H1 (cell line): Measurements from ENCODE around the gene PLEK. TPM values are rescaled to one million over a fixed set of nuclear protein-coding genes. Genes with fewer than 3 reads are reported as not detected.

Source experiments
- CTCF ChIA-PET: fragments of 300-600 bp; sonication (Branson Sonifier 250); formaldehyde crosslinking; loops from one replicate; lab custom pipeline; 2021; ENCODE audit not compliant: partially characterized antibody; lab: Charles Lee
- POLR2A ChIA-PET: fragments of 300-600 bp; sonication (Branson Sonifier 250); formaldehyde crosslinking; loops from one replicate; lab custom pipeline; 2021; ENCODE audit warnings: inconsistent platforms; ENCODE audit not compliant: partially characterized antibody; lab: Charles Lee
- DNase-seq, 2 experiments: peaks; one replicate each; pipeline versions ENCODE4 v3.0.0 to v3.0.0-alpha.2; 2010 to 2022; ENCODE audit warnings: low spot score in 2 of 2, low read depth in 1 of 2, mixed read lengths in 1 of 2
- FAIRE-seq: peaks from 2 replicates; lab custom pipeline; 2011; peaks lifted over from hg19 to GRCh38; lab: Jason Lieb, UNC
- H2AFZ ChIP-seq: 2 replicates; pipeline ENCODE4 v1.8.1; 2012; ENCODE audit warnings: low read length, inconsistent platforms
- H2AK5ac ChIP-seq: 2 replicates; pipeline ENCODE4 v1.6.1; 2013; ENCODE audit warnings: low read depth, low read length
- H2BK120ac ChIP-seq: replicated peaks from 2 replicates; pipeline ENCODE3; 2013; ENCODE audit warnings: low read depth, low read length, inconsistent platforms
- H2BK12ac ChIP-seq: 2 replicates; pipeline ENCODE4 v1.6.1; 2013; ENCODE audit warnings: low read depth, low read length
- H2BK15ac ChIP-seq: 2 replicates; pipeline ENCODE4 v1.6.1; 2013; ENCODE audit warnings: low read length
- H2BK20ac ChIP-seq: 2 replicates; pipeline ENCODE4 v1.6.1; 2013; ENCODE audit warnings: low read length
- H2BK5ac ChIP-seq: 2 replicates; pipeline ENCODE4 v1.6.1; 2013; ENCODE audit warnings: low read depth, low read length
- H3K14ac ChIP-seq: 2 replicates; pipeline ENCODE4 v1.6.1; 2013; ENCODE audit warnings: inconsistent platforms; ENCODE audit not compliant: insufficient read length
- H3K18ac ChIP-seq: 2 replicates; pipeline ENCODE4 v1.6.1; 2013; ENCODE audit warnings: low read length; ENCODE audit errors: extremely low read depth
- H3K23ac ChIP-seq: 2 replicates; pipeline ENCODE4 v1.6.1; 2013; ENCODE audit warnings: inconsistent platforms; ENCODE audit not compliant: insufficient read length
- H3K23me2 ChIP-seq: 2 replicates; pipeline ENCODE4 v1.6.1; 2013; ENCODE audit warnings: low read depth, low read length
- H3K27ac ChIP-seq: 2 replicates; pipeline ENCODE4 v1.6.1; 2011; ENCODE audit warnings: low read depth, low read length, inconsistent platforms
- H3K27me3 ChIP-seq, 4 experiments: replicated peaks in 1 of 4; 1 replicate in 1 of 4; 2 replicates in 3 of 4; pipeline versions ENCODE4 v1.6.1 to v1.8.1; 2011 to 2013; ENCODE audit warnings: low read length in 3 of 4, mild to moderate bottlenecking in 3 of 4, inconsistent platforms in 2 of 4, mixed read lengths in 2 of 4, moderate library complexity in 1 of 4; ENCODE audit not compliant: control insufficient read depth in 3 of 4, insufficient read depth in 3 of 4; ENCODE audit errors: extremely low read depth in 1 of 4
- H3K36me3 ChIP-seq, 4 experiments: 2 replicates each; pipeline versions ENCODE4 v1.6.1 to v1.8.1; 2011 to 2013; ENCODE audit warnings: mild to moderate bottlenecking in 4 of 4, low read length in 3 of 4, moderate library complexity in 2 of 4, control low read depth in 1 of 4, inconsistent platforms in 1 of 4; ENCODE audit not compliant: insufficient read depth in 4 of 4, control insufficient read depth in 2 of 4
- H3K4ac ChIP-seq: replicated peaks from 2 replicates; pipeline ENCODE3; 2013; ENCODE audit warnings: low read length, low read depth, mixed read lengths, inconsistent platforms; ENCODE audit not compliant: insufficient read length
- H3K4me1 ChIP-seq, 4 experiments: replicated peaks in 1 of 4; 1 replicate in 1 of 4; 2 replicates in 3 of 4; pipeline versions ENCODE4 v1.6.1 to v1.8.1; 2011 to 2013; ENCODE audit warnings: low read length in 3 of 4, inconsistent platforms in 2 of 4, mixed read lengths in 1 of 4; ENCODE audit not compliant: insufficient read depth in 4 of 4, control insufficient read depth in 3 of 4
- H3K4me2 ChIP-seq, 2 experiments: 2 replicates each; pipeline versions ENCODE4 v1.6.1 to v1.8.1; 2011 to 2013; ENCODE audit warnings: low read depth in 2 of 2, low read length in 2 of 2, control low read depth in 1 of 2, inconsistent platforms in 1 of 2, mild to moderate bottlenecking in 1 of 2; ENCODE audit not compliant: insufficient read depth in 1 of 2
- H3K4me3 ChIP-seq, 4 experiments: fragments of 200-600, 300-600 bp in 1 of 4; sonication (generic), shearing (Covaris generic), sonication (Bioruptor Twin) in 1 of 4; 2 replicates each; pipeline versions ENCODE4 v1.5.1 to v1.8.1; 2011 to 2016; ENCODE audit warnings: low read length in 4 of 4, low read depth in 3 of 4, control low read depth in 2 of 4, inconsistent platforms in 2 of 4, mild to moderate bottlenecking in 2 of 4, mixed read lengths in 1 of 4, moderate library complexity in 1 of 4; ENCODE audit not compliant: insufficient read depth in 2 of 4; ENCODE audit errors: extremely low read depth in 1 of 4
- H3K56ac ChIP-seq: replicated peaks from 2 replicates; pipeline ENCODE3; 2013; ENCODE audit warnings: low read depth, mild to moderate bottlenecking, mixed read lengths, low read length, inconsistent platforms; ENCODE audit not compliant: insufficient read length
- H3K79me1 ChIP-seq: 2 replicates; pipeline ENCODE4 v1.6.1; 2013; ENCODE audit warnings: low read depth, low read length, control low read depth
- H3K79me2 ChIP-seq, 2 experiments: 2 replicates each; pipeline versions ENCODE4 v1.6.1 to v1.8.1; 2012 to 2013; ENCODE audit warnings: low read length in 2 of 2, mild to moderate bottlenecking in 2 of 2, inconsistent platforms in 1 of 2; ENCODE audit not compliant: insufficient read depth in 2 of 2, control insufficient read depth in 1 of 2
- H3K9ac ChIP-seq, 4 experiments: replicated peaks in 1 of 4; 1 replicate in 1 of 4; 2 replicates in 3 of 4; pipeline versions ENCODE4 v1.6.1 to v1.8.1; 2011 to 2013; ENCODE audit warnings: low read depth in 3 of 4, low read length in 3 of 4, control low read depth in 2 of 4, mild to moderate bottlenecking in 2 of 4, moderate library complexity in 2 of 4, inconsistent platforms in 1 of 4; ENCODE audit errors: extremely low read depth in 1 of 4
- H3K9me3 ChIP-seq, 2 experiments: 2 replicates each; pipeline versions ENCODE4 v1.6.1 to v1.8.1; 2012 to 2013; ENCODE audit warnings: mild to moderate bottlenecking in 2 of 2, moderate library complexity in 2 of 2, control low read depth in 1 of 2, inconsistent platforms in 1 of 2, low read depth in 1 of 2, low read length in 1 of 2, mixed read lengths in 1 of 2; ENCODE audit not compliant: insufficient read depth in 2 of 2
- H4K20me1 ChIP-seq, 2 experiments: replicated peaks in 1 of 2; 2 replicates each; pipeline versions ENCODE3 to v1.8.1; 2011 to 2013; ENCODE audit warnings: inconsistent platforms in 2 of 2, low read length in 2 of 2, mild to moderate bottlenecking in 1 of 2; ENCODE audit not compliant: insufficient read depth in 2 of 2, control insufficient read depth in 1 of 2
- H4K5ac ChIP-seq: 2 replicates; pipeline ENCODE4 v1.6.1; 2013; ENCODE audit warnings: low read length, low read depth, mixed read lengths, inconsistent platforms; ENCODE audit not compliant: insufficient read length
- H4K8ac ChIP-seq: 2 replicates; pipeline ENCODE4 v1.8.0; 2013; ENCODE audit warnings: mild to moderate bottlenecking, moderate library complexity, low read length, inconsistent platforms; ENCODE audit not compliant: insufficient read depth; ENCODE audit errors: extremely low read depth
- H4K91ac ChIP-seq: replicated peaks from 2 replicates; pipeline ENCODE3; 2013; ENCODE audit warnings: low read length, mixed read lengths, inconsistent platforms; ENCODE audit not compliant: insufficient read length
- FOSL1 ChIP-seq: IDR thresholded peaks from 2 replicates; pipeline ENCODE4 v1.6.1; 2011; ENCODE audit warnings: mild to moderate bottlenecking, low read depth, low read length, moderate library complexity; ENCODE audit not compliant: insufficient read depth
- KDM5A ChIP-seq: fragments of 200-600 bp; IDR thresholded peaks from 2 replicates; pipeline ENCODE4 v1.7.1; 2012; ENCODE audit warnings: mild to moderate bottlenecking, low read length, inconsistent platforms, mixed read lengths
- NRF1 ChIP-seq: IDR thresholded peaks from 2 replicates; pipeline ENCODE4 v1.6.1; 2011; ENCODE audit warnings: mild to moderate bottlenecking, low read depth, low read length, improper control_type of control experiment
- PHF8 ChIP-seq: fragments of 200-600 bp; sonication (generic); conservative IDR thresholded peaks from 2 replicates; pipeline ENCODE4 v1.7.1; 2012; ENCODE audit warnings: low read depth, mild to moderate bottlenecking, inconsistent platforms, low read length, moderate library complexity
- RXRA ChIP-seq: IDR thresholded peaks from 2 replicates; pipeline ENCODE4 v1.6.1; 2011; ENCODE audit warnings: low read depth, mild to moderate bottlenecking, low read length, moderate library complexity; ENCODE audit not compliant: insufficient read depth
- SIN3A ChIP-seq, 2 experiments: IDR thresholded peaks in 1 of 2; conservative IDR thresholded peaks in 1 of 2; 2 replicates each; pipeline ENCODE4 v1.6.1; 2011 to 2012; ENCODE audit warnings: low read length in 2 of 2, improper control_type of control experiment in 1 of 2, low read depth in 1 of 2, mild to moderate bottlenecking in 1 of 2
- SIX5 ChIP-seq: IDR thresholded peaks from 2 replicates; pipeline ENCODE4 v1.6.1; 2011; ENCODE audit warnings: mild to moderate bottlenecking, low read depth, low read length
- TAF7 ChIP-seq: optimal IDR thresholded peaks from 2 replicates; pipeline ENCODE3; 2011; ENCODE audit warnings: low read depth, mild to moderate bottlenecking, inconsistent platforms, low read length, moderate library complexity, borderline replicate concordance
- TBP ChIP-seq: IDR thresholded peaks from 2 replicates; pipeline ENCODE4 v1.6.1; 2011; ENCODE audit warnings: low read depth, low read length, improper control_type of control experiment
- TEAD4 ChIP-seq: IDR thresholded peaks from 2 replicates; pipeline ENCODE4 v1.6.1; 2012; ENCODE audit warnings: low read depth, low read length, inconsistent platforms, mixed read lengths
- ZNF274 ChIP-seq: IDR thresholded peaks from 2 replicates; pipeline ENCODE4 v1.7.0; 2012; ENCODE audit warnings: low read length, borderline replicate concordance; ENCODE audit errors: extremely low read depth
- polyA plus RNA-seq, 7 experiments: library from polyadenylated mRNA; depleted of rRNA in 3 of 7; stranded (reverse) in 5 of 7; unstranded in 2 of 7; fragments of >200 nt in 5 of 7; fragments of 200-250 nt in 2 of 7; gene quantifications; 1 replicate in 5 of 7; 2 replicates in 1 of 7; 4 replicates in 1 of 7; pipeline versions ENCODE4 v1.2.1 to v1.2.3, GENCODE V29; 2011 to 2013; ENCODE audit warnings: missing spikeins in 2 of 7, mixed read lengths in 2 of 7
- total RNA-seq: library from RNA; stranded (reverse); fragmentation: NEBNext Ultra II Directional; extraction: Animal tissue kit (Norgen Biotek cat#: 25700); gene quantifications from 2 replicates; pipeline ENCODE4 v1.2.1, GENCODE V29; 2021
- TF ChIP-seq, protein P1 (sequence below), 3 experiments: IDR thresholded peaks; 1 replicate in 2 of 3; 2 replicates in 1 of 3; pipeline versions ENCODE4 v1.5.1 to v1.6.1; 2011; ENCODE audit warnings: low read length in 3 of 3, mild to moderate bottlenecking in 3 of 3, inconsistent platforms in 2 of 3, low read depth in 1 of 3, moderate library complexity in 1 of 3; ENCODE audit not compliant: insufficient read depth in 1 of 3; ENCODE audit errors: control extremely low read depth in 1 of 3

Gene PLEK
- total and polyA plus RNA-seq, 2 of the 8 experiments (the other 6 are each of a cell fraction or from before 2014, with no cell fraction given), result not detected

DNA sequence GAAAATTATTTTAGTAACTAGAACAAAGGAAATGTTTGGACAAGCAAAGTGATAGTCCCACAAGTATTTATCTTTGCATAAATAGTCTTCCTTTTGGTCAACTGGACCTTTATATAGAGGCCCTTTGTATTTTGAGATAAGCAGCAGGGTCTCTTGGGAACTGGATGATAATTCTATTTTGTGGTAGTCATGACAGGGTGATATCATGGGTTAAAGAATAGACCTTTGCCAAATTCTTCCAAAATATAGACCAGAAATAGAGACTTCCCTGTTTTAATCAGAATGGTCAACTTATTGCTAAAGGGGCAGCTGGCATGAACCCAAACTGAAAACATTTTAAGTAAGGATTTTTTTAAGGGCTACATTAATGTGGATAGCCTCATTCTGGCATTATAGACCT lies 10.5 kb downstream of the PLEK start:
- Histone ChIP-seq H3K56ac (no peak overlapping the region), H2AFZ (no peak overlapping the region), H3K23ac (no peak overlapping the region), H3K4me1 (no peaks in the 10 kb centered on the region), H2BK15ac (no peak overlapping the region), H2BK5ac (no peak overlapping the region), H4K5ac (no peak overlapping the region), H2BK20ac (no peak overlapping the region), H3K4me2 (no peak overlapping the region), H2BK120ac (no peak overlapping the region), H2AK5ac (no peak overlapping the region), H3K79me1 (no peaks in the 10 kb centered on the region), H3K79me2 (no peaks in the 10 kb centered on the region), H3K18ac (no peak overlapping the region), H3K9ac (no peak overlapping the region), H3K36me3 (no peaks in the 10 kb centered on the region), H3K4ac (no peak overlapping the region), H3K23me2 (no peaks in the 10 kb centered on the region), H4K20me1 (no peaks in the 10 kb centered on the region), H3K27ac (no peak overlapping the region), H2BK12ac (no peak overlapping the region), H4K91ac (no peak overlapping the region), H4K8ac (no peak overlapping the region), H3K4me3 (no peak overlapping the region), H3K14ac (no peak overlapping the region), H3K9me3 (no peaks in the 10 kb centered on the region), H3K27me3 (no peaks in the 10 kb centered on the region)
- TF ChIP-seq RXRA (no peak), NRF1 (no peak), ZNF274 (no peak), TAF7 (no peak), TEAD4 (no peak), SIX5 (no peak), SIN3A (conservative IDR thresholded peaks at IDR 0.05 in 1 of 2, IDR thresholded peaks at IDR 0.05 in 1 of 2; ENCODE audit: low read depth in 1 of 2, low read length in 2 of 2) (no peak), PHF8 (no peak), TBP (no peak), FOSL1 (no peak), KDM5A (no peak)
- TF ChIP-seq, protein P1, sequence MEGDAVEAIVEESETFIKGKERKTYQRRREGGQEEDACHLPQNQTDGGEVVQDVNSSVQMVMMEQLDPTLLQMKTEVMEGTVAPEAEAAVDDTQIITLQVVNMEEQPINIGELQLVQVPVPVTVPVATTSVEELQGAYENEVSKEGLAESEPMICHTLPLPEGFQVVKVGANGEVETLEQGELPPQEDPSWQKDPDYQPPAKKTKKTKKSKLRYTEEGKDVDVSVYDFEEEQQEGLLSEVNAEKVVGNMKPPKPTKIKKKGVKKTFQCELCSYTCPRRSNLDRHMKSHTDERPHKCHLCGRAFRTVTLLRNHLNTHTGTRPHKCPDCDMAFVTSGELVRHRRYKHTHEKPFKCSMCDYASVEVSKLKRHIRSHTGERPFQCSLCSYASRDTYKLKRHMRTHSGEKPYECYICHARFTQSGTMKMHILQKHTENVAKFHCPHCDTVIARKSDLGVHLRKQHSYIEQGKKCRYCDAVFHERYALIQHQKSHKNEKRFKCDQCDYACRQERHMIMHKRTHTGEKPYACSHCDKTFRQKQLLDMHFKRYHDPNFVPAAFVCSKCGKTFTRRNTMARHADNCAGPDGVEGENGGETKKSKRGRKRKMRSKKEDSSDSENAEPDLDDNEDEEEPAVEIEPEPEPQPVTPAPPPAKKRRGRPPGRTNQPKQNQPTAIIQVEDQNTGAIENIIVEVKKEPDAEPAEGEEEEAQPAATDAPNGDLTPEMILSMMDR (IDR thresholded peaks at IDR 0.05; ENCODE audit: control extremely low read depth in 1 of 3, insufficient read depth in 1 of 3, low read depth in 1 of 3, low read length in 3 of 3), result no peak
- no peak for FAIRE-seq
- ChIA-PET POLR2A (no interaction called here), CTCF (no interaction called here)
- DNase-seq, result no peak
